Coronary artery (tissue), 2 donors: ENCODE results near the gene UBE2Q2.

Experiments used
- DNase-seq: peaks from one replicate; pipeline ENCODE4 v3.0.0-alpha.2; 2017; ENCODE audit warnings: low spot score
- H3K27ac ChIP-seq, 2 donors: fragments of 200-600 bp; sonication (generic); one replicate each; pipeline ENCODE4 v1.5.1; 2016 to 2019
- H3K4me3 ChIP-seq: fragments of 200-600 bp; sonication (generic); 2 replicates; pipeline ENCODE4 v1.5.1; 2016; ENCODE audit warnings: mild to moderate bottlenecking, moderate library complexity
- CTCF ChIP-seq: fragments of 200-600 bp; sonication (generic); IDR thresholded peaks from one replicate; pipeline ENCODE4 v1.5.1; 2019; ENCODE audit warnings: antibody characterized with exemption

UBE2Q2 gene

GRCh38 chr15:75928680-75929608 is 85.7 kb downstream of the UBE2Q2 start:
- H3K27ac ChIP-seq = no peak overlapping the region
- DNase-seq = no peak
- TF ChIP-seq CTCF = no peak
- no peak overlapping the region for H3K4me3 ChIP-seq

- Histone ChIP-seq H3K27ac (no peak overlapping the region), H3K4me3 (no peak overlapping the region)
- no peak for DNase-seq
- no peak for TF ChIP-seq CTCF
Observed at GRCh38 chr15:75929799-75930565, 86.7 kb downstream of the UBE2Q2 start.

- Histone ChIP-seq H3K27ac (no peak overlapping the region), H3K4me3 (no peak overlapping the region)
- DNase-seq = no peak
- TF ChIP-seq CTCF = no peak
Observed at GRCh38 chr15:75930866-75931265, 87.6 kb downstream of the UBE2Q2 start.

GRCh38 chr15:75942464-75942863 is 99.2 kb downstream of the UBE2Q2 start:
- Histone ChIP-seq H3K27ac (no peak overlapping the region), H3K4me3 (no peak overlapping the region)
- DNase-seq = no peak
- no peak for TF ChIP-seq CTCF

- DNase-seq = no peak
Observed at GRCh38 chr15:75943246-75943645, 100.0 kb downstream of the UBE2Q2 start.

GRCh38 chr15:75943713-75944215 is 100.5 kb downstream of the UBE2Q2 start:
- Histone ChIP-seq H3K27ac (no peak overlapping the region), H3K4me3 (no peak overlapping the region)
- TF ChIP-seq CTCF = no peak
- DNase-seq = no peak

More at GRCh38 chr15:75943246-75943645, 100.0 kb downstream of the UBE2Q2 start:
- Histone ChIP-seq H3K4me3 (no peak overlapping the region), H3K27ac (no peak overlapping the region)
- TF ChIP-seq CTCF = no peak
